H1 (cell line): Measurements from ENCODE around the gene LRRC45. TPM values are rescaled to one million over a fixed set of nuclear protein-coding genes. Genes with fewer than 3 reads are reported as not detected.

Experiments used
- CBX5 ChIP-seq: fragments of 300-800, 300-1000 bp; sonication (generic); IDR thresholded peaks from 2 replicates; pipeline ENCODE4 v1.7.1; 2016; ENCODE audit warnings: antibody characterized with exemption, low read length, low read depth
- CHD1 ChIP-seq: IDR thresholded peaks from 2 replicates; pipeline ENCODE4 v1.6.1; 2012; ENCODE audit warnings: low read depth, low read length, improper control_type of control experiment
- CREB1 ChIP-seq: IDR thresholded peaks from 2 replicates; pipeline ENCODE4 v1.6.1; 2012; ENCODE audit warnings: inconsistent platforms
- EGR1 ChIP-seq: IDR thresholded peaks from 2 replicates; pipeline ENCODE4 v1.6.1; 2011; ENCODE audit warnings: low read depth, low read length, borderline replicate concordance
- EZH2 ChIP-seq: fragments of 200-600 bp; sonication (generic); IDR thresholded peaks from 2 replicates; pipeline ENCODE4 v1.7.1; 2012; ENCODE audit warnings: low read depth, mild to moderate bottlenecking, moderate library complexity, low read length, inconsistent platforms; ENCODE audit not compliant: severe bottlenecking
- GABPA ChIP-seq: IDR thresholded peaks from 2 replicates; pipeline ENCODE4 v1.6.1; 2011; ENCODE audit warnings: mild to moderate bottlenecking, low read length, moderate library complexity, borderline replicate concordance; ENCODE audit not compliant: insufficient read depth
- GTF2F1 ChIP-seq: IDR thresholded peaks from 2 replicates; pipeline ENCODE4 v1.6.1; 2012; ENCODE audit warnings: low read depth, low read length, improper control_type of control experiment, borderline replicate concordance
- JUN ChIP-seq: IDR thresholded peaks from 2 replicates; pipeline ENCODE4 v1.6.1; 2011; ENCODE audit warnings: low read depth, mild to moderate bottlenecking, improper control_type of control experiment, low read length
- KDM1A ChIP-seq: fragments of 200-600, 300-600 bp; sonication (generic); IDR thresholded peaks from 2 replicates; pipeline ENCODE4 v1.7.1; 2016; ENCODE audit warnings: mild to moderate bottlenecking, low read length, borderline replicate concordance
- KDM5A ChIP-seq: fragments of 200-600 bp; IDR thresholded peaks from 2 replicates; pipeline ENCODE4 v1.7.1; 2012; ENCODE audit warnings: mild to moderate bottlenecking, low read length, inconsistent platforms, mixed read lengths
- NRF1 ChIP-seq: IDR thresholded peaks from 2 replicates; pipeline ENCODE4 v1.6.1; 2011; ENCODE audit warnings: mild to moderate bottlenecking, low read depth, low read length, improper control_type of control experiment
- POLR2AphosphoS5 ChIP-seq: IDR thresholded peaks from 2 replicates; pipeline ENCODE4 v1.6.1; 2011; ENCODE audit warnings: low read depth, low read length
- RNF2 ChIP-seq: fragments of 200-900, 300-1000 bp; sonication (generic); IDR thresholded peaks from 2 replicates; pipeline ENCODE4 v1.7.1; 2016; ENCODE audit warnings: borderline replicate concordance, low read depth, mild to moderate bottlenecking, antibody characterized with exemption, low read length; ENCODE audit not compliant: poor library complexity, severe bottlenecking; ENCODE audit errors: missing control alignments
- RXRA ChIP-seq: IDR thresholded peaks from 2 replicates; pipeline ENCODE4 v1.6.1; 2011; ENCODE audit warnings: low read depth, mild to moderate bottlenecking, low read length, moderate library complexity; ENCODE audit not compliant: insufficient read depth
- SP1 ChIP-seq: IDR thresholded peaks from 2 replicates; pipeline ENCODE4 v1.6.1; 2011; ENCODE audit warnings: low read depth, low read length
- SP4 ChIP-seq: IDR thresholded peaks from 2 replicates; pipeline ENCODE4 v1.6.1; 2012; ENCODE audit warnings: low read length, inconsistent platforms
- SRF ChIP-seq: IDR thresholded peaks from 2 replicates; pipeline ENCODE4 v1.6.1; 2011; ENCODE audit warnings: mild to moderate bottlenecking, low read depth, low read length, moderate library complexity
- SUZ12 ChIP-seq: fragments of 200-600 bp; sonication (generic); IDR thresholded peaks from 2 replicates; pipeline ENCODE4 v1.6.1; 2012; ENCODE audit warnings: mild to moderate bottlenecking, inconsistent platforms, low read length, moderate library complexity, mixed read lengths
- TAF1 ChIP-seq: IDR thresholded peaks from 2 replicates; pipeline ENCODE4 v1.6.1; 2011; ENCODE audit warnings: mild to moderate bottlenecking, low read depth, low read length
- TCF12 ChIP-seq: IDR thresholded peaks from 2 replicates; pipeline ENCODE4 v1.6.1; 2011; ENCODE audit warnings: low read depth, mild to moderate bottlenecking, low read length
- YY1 ChIP-seq: IDR thresholded peaks from 2 replicates; pipeline ENCODE4 v1.6.1; 2011; ENCODE audit warnings: low read depth, mild to moderate bottlenecking, low read length
- polyA plus RNA-seq, 7 experiments: library from polyadenylated mRNA; depleted of rRNA in 3 of 7; stranded (reverse) in 5 of 7; unstranded in 2 of 7; fragments of >200 nt in 5 of 7; fragments of 200-250 nt in 2 of 7; gene quantifications; 1 replicate in 5 of 7; 2 replicates in 1 of 7; 4 replicates in 1 of 7; pipeline versions ENCODE4 v1.2.1 to v1.2.3, GENCODE V29; 2011 to 2013; ENCODE audit warnings: missing spikeins in 2 of 7, mixed read lengths in 2 of 7
- total RNA-seq: library from RNA; stranded (reverse); fragmentation: NEBNext Ultra II Directional; extraction: Animal tissue kit (Norgen Biotek cat#: 25700); gene quantifications from 2 replicates; pipeline ENCODE4 v1.2.1, GENCODE V29; 2021
- TF ChIP-seq, protein P1 (sequence below): IDR thresholded peaks from 2 replicates; pipeline ENCODE4 v1.6.1; 2011; ENCODE audit warnings: low read length, improper control_type of control experiment
- TF ChIP-seq, protein P2 (sequence below): IDR thresholded peaks from 2 replicates; pipeline ENCODE4 v1.6.1; 2012; ENCODE audit warnings: inconsistent platforms

The LRRC45 gene
- total and polyA plus RNA-seq, 2 of the 8 experiments (the other 6 are each of a cell fraction or from before 2014, with no cell fraction given) = 11.5 to 29.0 TPM

GRCh38 chr17:82037092-82037888 is 14.2 kb downstream of the LRRC45 start, which contains the start of gene DCXR (continued):
- no peak for TF ChIP-seq CBX5
- peak; percentile 92 for TF ChIP-seq EGR1
- TF ChIP-seq POLR2AphosphoS5 = peak; percentile 83
- TF ChIP-seq SUZ12 = no peak
- TF ChIP-seq GABPA = no peak
- TF ChIP-seq EZH2 = no peak
- TF ChIP-seq, protein P1, sequence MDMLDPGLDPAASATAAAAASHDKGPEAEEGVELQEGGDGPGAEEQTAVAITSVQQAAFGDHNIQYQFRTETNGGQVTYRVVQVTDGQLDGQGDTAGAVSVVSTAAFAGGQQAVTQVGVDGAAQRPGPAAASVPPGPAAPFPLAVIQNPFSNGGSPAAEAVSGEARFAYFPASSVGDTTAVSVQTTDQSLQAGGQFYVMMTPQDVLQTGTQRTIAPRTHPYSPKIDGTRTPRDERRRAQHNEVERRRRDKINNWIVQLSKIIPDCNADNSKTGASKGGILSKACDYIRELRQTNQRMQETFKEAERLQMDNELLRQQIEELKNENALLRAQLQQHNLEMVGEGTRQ = no peak
- TF ChIP-seq JUN = no peak
- no peak for TF ChIP-seq CHD1
- TF ChIP-seq RXRA = no peak
- TF ChIP-seq SRF = no peak
- TF ChIP-seq YY1 = 0 out of 2 replicates have a peak, but pooled peaks have one; percentile 8
- no peak for TF ChIP-seq KDM1A
- TF ChIP-seq, protein P2, sequence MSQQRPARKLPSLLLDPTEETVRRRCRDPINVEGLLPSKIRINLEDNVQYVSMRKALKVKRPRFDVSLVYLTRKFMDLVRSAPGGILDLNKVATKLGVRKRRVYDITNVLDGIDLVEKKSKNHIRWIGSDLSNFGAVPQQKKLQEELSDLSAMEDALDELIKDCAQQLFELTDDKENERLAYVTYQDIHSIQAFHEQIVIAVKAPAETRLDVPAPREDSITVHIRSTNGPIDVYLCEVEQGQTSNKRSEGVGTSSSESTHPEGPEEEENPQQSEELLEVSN = peak; percentile 42; the same call in 1 of the 2 replicates
- TF ChIP-seq GTF2F1 = no peak
- no peak for TF ChIP-seq KDM5A
- TF ChIP-seq RNF2 = no peak
- peak; percentile 39; the same call in 1 of the 2 replicates for TF ChIP-seq CREB1
- TF ChIP-seq TCF12 = no peak
- no peak for TF ChIP-seq NRF1
- peak; percentile 68 for TF ChIP-seq TAF1
- peak; percentile 48; the same call in 1 of the 2 replicates for TF ChIP-seq SP1
- peak; percentile 62; the same call in 1 of the 2 replicates for TF ChIP-seq SP4
